T-helper 17 cell (primary cell): Measurements from ENCODE around the gene SLC44A1. TPM values are rescaled to one million over a fixed set of nuclear protein-coding genes. Genes with fewer than 3 reads are reported as not detected.
A peak's percentile ranks its signal among the peaks of the same experiment; 100 is the strongest.

ENCODE experiments used
- ATAC-seq: fragments of 150-1000 bp; cut with Tn5 transposase; 2 replicates; pipeline ENCODE4 v1.10.0; 2021; ENCODE audit warnings: mild to moderate bottlenecking, moderate library complexity
- DNase-seq, 3 donors: peaks; one replicate each; pipeline versions ENCODE4 v3.0.0 to v3.0.0-alpha.2; 2020 to 2021
- H3K9me3 ChIP-seq: one replicate; pipeline ENCODE4 v1.7.0; 2013; ENCODE audit warnings: low read length, mild to moderate bottlenecking; ENCODE audit not compliant: control insufficient read depth, poor library complexity, severe bottlenecking
- H3K27ac Mint-ChIP-seq: one replicate; pipeline ENCODE4 v1.8.0; 2022; ENCODE audit warnings: mild to moderate bottlenecking, moderate library complexity, mixed read lengths
- H3K27me3 Mint-ChIP-seq: one replicate; pipeline ENCODE4 v1.8.0; 2022; ENCODE audit warnings: mixed read lengths
- H3K36me3 Mint-ChIP-seq: one replicate; pipeline ENCODE4 v1.8.0; 2022; ENCODE audit warnings: low read depth, mixed read lengths
- H3K4me1 Mint-ChIP-seq: one replicate; pipeline ENCODE4 v1.8.0; 2022; ENCODE audit warnings: mild to moderate bottlenecking, mixed read lengths
- H3K4me3 Mint-ChIP-seq: one replicate; pipeline ENCODE4 v1.8.0; 2022; ENCODE audit warnings: mild to moderate bottlenecking, moderate library complexity, mixed read lengths
- total RNA-seq, 4 donors: library from RNA in 2 of 4; stranded (reverse) in 2 of 4; gene quantifications; one replicate each; pipeline ENCODE4 v1.2.3 and lab custom pipeline; 2022 to 2026

Gene SLC44A1
- total RNA-seq, 2 donors from 2014 or later = 11.8 to 14.9 TPM

DNA sequence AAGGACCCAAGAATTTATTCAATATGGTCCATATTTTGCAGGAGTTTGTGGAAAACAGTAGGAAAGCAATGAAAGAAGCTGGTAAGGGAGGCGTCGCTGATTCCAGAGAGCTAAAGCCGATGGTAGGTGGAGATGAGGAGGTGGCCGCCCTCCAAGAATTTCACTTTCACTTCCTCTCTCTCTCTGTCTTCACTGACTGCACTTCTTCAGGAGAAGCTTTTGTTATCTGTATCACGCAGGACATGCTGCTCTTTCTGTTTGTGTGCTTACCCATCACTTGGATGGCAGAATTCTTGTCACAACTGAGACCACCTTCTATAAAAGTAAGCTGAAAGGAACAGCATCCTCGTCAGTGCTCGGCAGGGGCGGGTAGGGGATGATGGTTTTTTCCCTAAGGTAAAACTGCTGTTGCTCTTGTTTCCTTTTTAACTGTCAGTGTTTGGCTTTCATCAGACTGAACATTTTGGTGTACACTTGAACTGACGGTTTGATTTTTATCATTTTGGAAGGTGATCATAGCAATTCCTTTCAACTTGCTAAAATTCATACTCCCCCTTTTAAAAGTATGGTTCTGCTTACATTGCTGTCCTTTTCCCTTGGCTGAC is 141.0 kb downstream of the SLC44A1 start:
- Mint-ChIP-seq H3K27me3 (no peaks in the 10 kb centered on the region), H3K4me1 (peaks cover 7% of the 10 kb centered on the region), H3K4me3 (peak overlapping the region; percentile 89), H3K36me3 (no peaks in the 10 kb centered on the region), H3K27ac (peak overlapping the region; percentile 69)
- ATAC-seq = peak; percentile 78
- no peaks in the 10 kb centered on the region for H3K9me3 ChIP-seq
- DNase-seq = no peak

DNA sequence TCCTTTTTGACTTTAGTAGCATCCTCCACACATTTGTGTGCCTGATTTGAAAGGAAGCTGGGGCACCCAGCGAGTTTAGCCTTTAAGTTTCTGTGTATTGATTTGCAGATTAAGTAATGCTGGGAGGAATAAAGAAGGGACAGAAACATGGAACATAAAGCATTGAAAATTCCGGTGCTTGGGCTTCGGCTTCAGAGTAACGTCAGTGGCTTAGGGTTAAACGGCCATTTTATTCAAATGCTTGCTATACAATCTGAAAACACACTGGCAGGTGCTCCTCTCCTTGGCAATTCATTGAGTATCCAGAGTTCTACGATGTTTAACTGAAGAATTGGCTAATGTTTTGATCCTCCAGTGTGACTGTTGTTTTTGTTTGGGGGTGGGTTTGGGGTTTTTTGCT is 145.3 kb downstream of the SLC44A1 start:
- H3K27ac Mint-ChIP-seq = no peak overlapping the region
- no peak for ATAC-seq
- H3K4me3 Mint-ChIP-seq = no peak overlapping the region

DNA sequence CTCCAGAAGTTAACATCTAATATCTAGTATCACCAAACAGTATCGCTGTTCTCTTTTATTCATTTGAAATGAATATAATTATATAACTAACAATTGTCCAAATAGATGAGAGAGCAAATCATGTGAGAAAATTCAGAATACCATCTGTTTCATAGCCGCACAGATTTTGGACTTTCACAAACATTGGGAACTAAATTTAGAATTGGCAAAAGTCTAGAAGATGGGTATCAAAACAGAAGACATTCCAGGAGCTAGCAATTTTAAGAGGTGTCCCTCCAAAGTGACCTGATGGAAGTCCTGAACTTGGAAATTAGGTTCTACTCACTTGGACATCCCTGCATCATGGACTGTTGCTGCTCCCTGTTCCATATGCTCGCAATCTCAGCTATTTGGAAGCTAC is 146.4 kb downstream of the SLC44A1 start:
- peaks cover under 1% of the 10 kb centered on the region for H3K4me1 Mint-ChIP-seq
- no peak overlapping the region for H3K4me3 Mint-ChIP-seq
- H3K27me3 Mint-ChIP-seq = peaks cover 7% of the 10 kb centered on the region
- no peak overlapping the region for H3K27ac Mint-ChIP-seq
- no peak for DNase-seq
- no peak for ATAC-seq
- no peaks in the 10 kb centered on the region for H3K9me3 ChIP-seq
- no peaks in the 10 kb centered on the region for H3K36me3 Mint-ChIP-seq

More for the DNA sequence above, 145.3 kb downstream of the SLC44A1 start:
- Mint-ChIP-seq H3K4me1 (peaks cover 7% of the 10 kb centered on the region), H3K36me3 (no peaks in the 10 kb centered on the region), H3K27me3 (no peaks in the 10 kb centered on the region)
- no peak for DNase-seq
- H3K9me3 ChIP-seq = no peaks in the 10 kb centered on the region

DNA sequence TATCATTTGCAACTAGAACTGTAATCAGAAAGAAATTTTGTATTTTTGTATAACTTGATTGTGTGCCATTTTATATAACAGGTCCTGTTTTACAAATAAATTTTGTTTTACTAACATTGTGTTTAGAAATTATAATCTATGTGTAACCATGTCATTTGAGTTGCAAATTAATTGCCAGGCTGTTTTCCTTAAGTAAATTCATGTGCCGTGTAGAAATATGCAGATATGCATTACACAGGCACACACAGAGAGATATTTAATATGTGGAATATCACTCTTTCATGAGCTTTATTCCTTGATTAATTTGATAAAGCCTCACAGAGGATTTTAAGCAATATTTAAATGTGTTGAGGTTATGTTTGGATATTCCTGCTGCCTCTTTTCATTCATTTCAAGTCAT is 146.8 kb downstream of the SLC44A1 start:
- no peaks in the 10 kb centered on the region for H3K4me1 Mint-ChIP-seq
- peaks cover 11% of the 10 kb centered on the region for H3K27me3 Mint-ChIP-seq
- ATAC-seq (no peak), DNase-seq (no peak)
- H3K27ac Mint-ChIP-seq = no peak overlapping the region
- no peaks in the 10 kb centered on the region for H3K36me3 Mint-ChIP-seq
- H3K9me3 ChIP-seq = no peaks in the 10 kb centered on the region
- no peak overlapping the region for H3K4me3 Mint-ChIP-seq

DNA sequence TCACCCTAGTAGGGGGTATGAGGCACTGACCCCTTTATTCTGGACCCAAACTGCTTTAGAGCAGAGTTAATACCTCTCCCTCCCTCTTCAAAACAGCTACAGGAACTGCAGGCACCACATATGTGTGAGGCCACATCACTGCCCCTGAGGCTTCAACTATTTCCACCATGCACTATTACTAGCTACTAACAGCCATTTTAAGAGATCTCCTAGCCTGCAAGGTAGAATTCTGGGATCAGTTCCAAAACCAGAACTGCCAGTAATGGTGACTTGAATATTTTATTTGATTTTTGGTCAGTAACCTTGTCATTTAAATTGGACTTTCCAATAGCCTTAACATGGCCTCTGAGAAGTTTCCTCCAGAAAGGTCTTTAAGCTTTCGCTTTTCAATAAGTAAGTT is 148.1 kb downstream of the SLC44A1 start:
- ATAC-seq = no peak
- no peaks in the 10 kb centered on the region for H3K4me1 Mint-ChIP-seq
- H3K36me3 Mint-ChIP-seq = no peaks in the 10 kb centered on the region
- H3K27ac Mint-ChIP-seq = no peak overlapping the region
- H3K9me3 ChIP-seq = no peaks in the 10 kb centered on the region
- DNase-seq = no peak
- H3K27me3 Mint-ChIP-seq = peaks cover 15% of the 10 kb centered on the region
- no peak overlapping the region for H3K4me3 Mint-ChIP-seq

DNA sequence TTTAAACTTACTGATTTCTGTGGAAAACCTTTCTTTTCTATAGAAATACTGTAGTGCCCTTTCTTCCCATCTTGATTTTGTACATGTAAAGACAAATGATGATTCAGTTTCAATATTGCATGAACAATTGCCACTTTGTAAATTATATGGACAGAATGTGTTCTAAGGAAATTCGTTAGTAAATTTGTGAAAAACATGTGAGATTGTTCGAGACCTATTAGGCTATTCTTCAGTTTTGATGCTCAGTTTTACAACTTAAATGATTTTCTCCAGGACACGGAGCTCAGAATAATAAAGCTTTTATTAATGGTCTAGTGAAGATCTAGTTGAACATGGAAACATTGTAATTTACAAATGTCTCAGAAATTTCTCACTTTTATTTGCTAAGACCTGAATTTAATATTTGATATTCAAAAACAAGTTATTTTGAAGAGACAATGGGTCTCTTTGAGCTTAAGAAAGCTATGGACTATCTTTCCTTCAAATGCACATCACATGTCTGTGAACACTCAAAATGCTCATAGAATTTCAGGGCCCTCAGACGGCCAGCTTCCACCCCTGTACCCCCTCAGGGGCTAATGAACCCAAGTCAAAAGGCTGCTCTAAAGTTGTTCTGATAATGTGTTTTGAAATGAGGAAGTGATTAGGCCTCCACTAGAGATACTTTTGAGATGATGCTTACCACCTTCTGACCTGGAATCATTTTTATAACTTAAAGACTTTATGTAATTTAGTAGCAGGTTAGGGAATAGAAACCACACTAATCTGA is 149.3 kb downstream of the SLC44A1 start:
- Mint-ChIP-seq H3K36me3 (no peaks in the 10 kb centered on the region), H3K4me3 (no peak overlapping the region), H3K4me1 (no peaks in the 10 kb centered on the region), H3K27ac (no peak overlapping the region), H3K27me3 (peaks cover 26% of the 10 kb centered on the region)
- no peaks in the 10 kb centered on the region for H3K9me3 ChIP-seq
- ATAC-seq = no peak
- DNase-seq = no peak

DNA sequence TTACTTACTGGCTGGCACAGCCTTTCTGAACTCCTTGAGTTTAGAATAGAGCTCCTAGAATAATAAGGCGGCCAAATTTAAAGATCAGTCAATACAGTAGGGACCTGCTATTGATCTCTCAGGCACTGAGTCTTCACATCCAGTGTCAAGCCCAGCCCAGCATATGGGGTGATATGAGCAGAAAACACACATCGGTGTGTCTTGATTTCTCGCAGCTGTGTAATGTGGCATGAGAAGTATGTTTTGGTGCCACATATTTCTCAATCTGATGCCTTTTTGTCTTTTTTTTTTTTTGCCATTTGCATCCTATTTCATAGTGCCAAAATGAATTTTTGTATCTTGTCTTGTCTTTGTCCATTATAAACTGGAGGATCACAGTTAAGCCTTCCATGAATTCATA is 152.0 kb downstream of the SLC44A1 start:
- H3K27ac Mint-ChIP-seq = no peak overlapping the region
- no peaks in the 10 kb centered on the region for H3K9me3 ChIP-seq
- ATAC-seq (no peak), DNase-seq (no peak)
- H3K27me3 Mint-ChIP-seq = peaks cover 26% of the 10 kb centered on the region
- H3K36me3 Mint-ChIP-seq = no peaks in the 10 kb centered on the region
- H3K4me1 Mint-ChIP-seq = no peaks in the 10 kb centered on the region
- no peak overlapping the region for H3K4me3 Mint-ChIP-seq

DNA sequence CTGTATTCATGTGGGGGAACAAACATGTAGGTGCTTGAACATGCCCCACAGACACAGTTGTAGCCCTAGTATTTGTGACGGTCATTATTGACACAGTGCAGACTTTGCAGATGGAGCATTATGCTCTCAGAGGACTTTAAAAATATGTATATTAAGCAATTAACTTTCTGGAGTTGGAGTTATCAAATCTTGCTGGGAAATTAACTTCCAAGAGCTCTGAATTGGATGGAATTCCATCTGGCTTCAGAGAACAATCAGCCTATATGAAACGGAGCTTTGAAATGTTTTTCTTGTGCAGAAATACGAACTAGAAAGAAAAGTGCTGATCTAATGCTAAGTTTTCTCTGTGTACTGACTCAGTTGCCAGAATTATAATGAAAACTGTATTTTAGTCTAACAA is 152.4 kb downstream of the SLC44A1 start:
- H3K27ac Mint-ChIP-seq = no peak overlapping the region
- H3K9me3 ChIP-seq = no peaks in the 10 kb centered on the region
- ATAC-seq (no peak), DNase-seq (no peak)
- H3K4me3 Mint-ChIP-seq = no peak overlapping the region
- H3K4me1 Mint-ChIP-seq = peaks cover 2% of the 10 kb centered on the region
- H3K27me3 Mint-ChIP-seq = peaks cover 31% of the 10 kb centered on the region
- no peaks in the 10 kb centered on the region for H3K36me3 Mint-ChIP-seq

DNA sequence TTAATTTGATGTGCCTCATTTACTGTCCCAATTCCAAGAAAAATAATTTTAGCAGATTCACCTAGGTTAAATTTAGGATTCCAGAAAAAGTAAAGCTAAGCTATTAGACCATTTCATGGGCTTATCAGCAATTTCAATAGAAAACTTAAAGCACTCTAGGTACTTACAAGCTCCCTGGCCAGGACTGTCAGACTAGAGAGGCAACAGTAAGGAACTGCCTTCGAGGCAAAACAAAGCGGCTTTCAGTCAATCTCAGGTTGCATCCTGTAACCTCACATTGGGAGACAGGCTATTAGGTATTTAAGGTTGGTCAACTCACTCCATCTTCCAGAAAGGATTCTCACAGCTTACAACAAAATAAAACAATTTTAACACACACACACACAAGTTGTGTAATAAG is 154.7 kb downstream of the SLC44A1 start:
- peaks cover 51% of the 10 kb centered on the region for H3K27me3 Mint-ChIP-seq
- no peak overlapping the region for H3K27ac Mint-ChIP-seq
- no peak overlapping the region for H3K4me3 Mint-ChIP-seq
- peaks cover 3% of the 10 kb centered on the region for H3K36me3 Mint-ChIP-seq
- DNase-seq (no peak), ATAC-seq (no peak)
- no peaks in the 10 kb centered on the region for H3K9me3 ChIP-seq
- peaks cover 15% of the 10 kb centered on the region for H3K4me1 Mint-ChIP-seq

DNA sequence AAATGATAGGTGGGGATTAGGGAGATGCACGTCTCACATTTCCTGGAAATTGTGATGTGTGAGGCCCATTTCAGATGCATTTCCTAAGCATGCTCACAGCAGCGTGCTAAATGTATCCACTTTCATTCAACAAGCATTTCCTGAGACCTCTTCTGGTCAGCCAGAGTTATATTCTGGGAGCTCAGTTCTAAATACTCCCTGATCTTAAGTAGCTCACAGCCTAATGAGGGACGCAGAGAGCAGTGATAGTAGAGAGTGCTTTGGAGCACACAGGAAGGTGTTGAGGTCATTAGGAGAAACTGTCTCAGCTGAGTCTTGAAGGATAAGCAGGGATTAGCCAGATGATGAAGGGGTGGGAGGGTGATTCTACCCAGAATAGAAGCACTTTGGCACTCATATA is 157.2 kb downstream of the SLC44A1 start:
- DNase-seq (no peak), ATAC-seq (no peak)
- peaks cover 56% of the 10 kb centered on the region for H3K27me3 Mint-ChIP-seq
- no peaks in the 10 kb centered on the region for H3K9me3 ChIP-seq
- H3K36me3 Mint-ChIP-seq = peaks cover 3% of the 10 kb centered on the region
- no peak overlapping the region for H3K27ac Mint-ChIP-seq
- peaks cover 36% of the 10 kb centered on the region for H3K4me1 Mint-ChIP-seq
- H3K4me3 Mint-ChIP-seq = no peak overlapping the region

DNA sequence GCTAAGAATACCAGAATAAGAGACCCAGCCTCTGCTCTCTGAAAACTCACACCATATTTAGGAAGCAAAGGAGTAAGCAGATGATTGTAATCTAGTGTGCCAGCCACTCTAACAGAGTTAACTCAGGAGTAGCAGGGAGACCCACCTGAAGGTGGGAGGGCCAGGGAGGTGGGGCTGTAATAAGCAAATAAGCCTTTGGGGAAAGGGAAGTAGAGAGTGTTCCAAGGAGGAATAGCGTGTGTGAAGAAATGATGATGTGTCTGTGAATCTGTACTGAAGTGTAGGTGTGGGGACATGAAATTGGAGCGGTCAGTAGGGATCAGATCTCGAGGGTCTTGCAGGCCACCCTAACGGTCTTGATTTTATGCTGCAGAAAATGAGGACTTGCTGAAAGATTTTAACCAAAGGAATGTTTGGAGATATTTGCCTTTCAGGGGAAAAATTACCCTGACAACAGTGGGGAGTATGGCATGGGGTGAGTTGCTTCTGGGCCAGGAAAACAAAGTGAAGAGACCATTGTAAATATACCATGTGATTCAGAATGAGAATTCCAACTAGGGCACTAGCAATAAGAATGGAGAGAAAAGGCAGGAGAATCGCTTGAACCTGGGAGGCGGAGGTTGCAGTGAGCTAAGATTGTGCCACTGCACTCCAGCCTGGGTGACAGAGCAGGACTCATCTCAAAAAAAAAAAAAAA is 159.2 kb downstream of the SLC44A1 start:
- peak overlapping the region; percentile 31 for H3K4me3 Mint-ChIP-seq
- H3K27me3 Mint-ChIP-seq = peaks cover 42% of the 10 kb centered on the region
- no peaks in the 10 kb centered on the region for H3K9me3 ChIP-seq
- no peak for DNase-seq
- H3K27ac Mint-ChIP-seq = no peak overlapping the region
- peaks cover 36% of the 10 kb centered on the region for H3K4me1 Mint-ChIP-seq
- peaks cover 3% of the 10 kb centered on the region for H3K36me3 Mint-ChIP-seq
- ATAC-seq = no peak

DNA sequence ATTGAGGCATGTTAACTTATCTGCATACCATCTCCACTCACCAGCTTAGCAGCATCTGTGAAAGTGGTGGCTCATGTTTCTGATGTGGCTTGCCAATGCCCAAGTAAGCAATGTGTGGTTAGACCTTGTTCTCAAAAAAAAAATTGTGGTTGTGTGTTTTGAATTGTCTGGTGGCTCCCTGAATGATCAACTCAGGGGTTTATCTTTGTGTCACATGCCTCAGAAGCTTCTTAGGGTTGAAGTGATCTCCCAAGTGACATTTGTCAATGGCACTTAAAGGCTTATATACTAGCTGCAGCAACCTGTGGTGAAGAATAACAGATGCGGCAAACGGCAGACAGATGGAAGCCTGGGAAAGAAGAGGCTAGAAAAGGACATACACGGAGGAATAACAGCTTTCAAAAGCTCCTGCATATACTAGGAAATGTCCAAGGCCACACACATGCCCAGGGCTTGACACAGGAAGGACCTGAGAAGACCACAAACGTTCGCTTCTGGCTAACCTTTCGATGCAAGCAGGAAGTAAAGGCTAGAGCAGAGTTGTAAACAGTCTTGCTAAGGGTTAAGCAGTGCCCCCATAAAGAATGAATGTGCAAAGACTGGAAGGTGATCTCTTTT is 161.2 kb downstream of the SLC44A1 start:
- Mint-ChIP-seq H3K27ac (no peak overlapping the region), H3K27me3 (peaks cover 42% of the 10 kb centered on the region), H3K36me3 (peaks cover 3% of the 10 kb centered on the region), H3K4me3 (peak overlapping the region; percentile 64), H3K4me1 (peaks cover 36% of the 10 kb centered on the region)
- H3K9me3 ChIP-seq = no peaks in the 10 kb centered on the region
- ATAC-seq (peak; percentile 97), DNase-seq (peak in 2 of 3 donors; percentile 24)

DNA sequence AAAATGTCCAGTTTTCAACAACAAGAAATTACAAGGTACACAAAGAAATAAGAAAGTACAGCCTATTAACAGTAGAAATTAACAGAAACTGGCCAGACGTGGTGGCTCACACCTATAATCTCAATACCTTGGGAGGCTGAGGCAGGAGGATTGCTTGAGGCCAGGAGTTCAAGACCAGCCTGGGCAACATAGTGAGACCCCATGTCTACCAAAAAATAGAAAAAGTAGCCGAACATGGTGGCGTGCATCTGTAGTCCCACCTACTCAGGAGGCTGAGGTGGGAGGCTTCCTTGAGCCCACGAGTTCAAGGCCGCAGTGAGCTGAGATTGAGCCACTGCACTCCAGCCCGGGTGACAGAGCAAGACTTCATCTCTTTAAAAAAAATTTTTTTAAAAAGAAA is 161.9 kb downstream of the SLC44A1 start:
- no peak for DNase-seq
- Mint-ChIP-seq H3K36me3 (peaks cover 3% of the 10 kb centered on the region), H3K4me3 (no peak overlapping the region), H3K27me3 (peaks cover 42% of the 10 kb centered on the region), H3K4me1 (peaks cover 36% of the 10 kb centered on the region), H3K27ac (no peak overlapping the region)
- no peaks in the 10 kb centered on the region for H3K9me3 ChIP-seq
- no peak for ATAC-seq
